ENCODE data around the gene ATP4A. TPM values are rescaled to one million over a fixed set of nuclear protein-coding genes. Genes with fewer than 3 reads are reported as not detected.

ATP4A gene
- total RNA-seq, 1 experiment from 2014 or later: not detected

DNA sequence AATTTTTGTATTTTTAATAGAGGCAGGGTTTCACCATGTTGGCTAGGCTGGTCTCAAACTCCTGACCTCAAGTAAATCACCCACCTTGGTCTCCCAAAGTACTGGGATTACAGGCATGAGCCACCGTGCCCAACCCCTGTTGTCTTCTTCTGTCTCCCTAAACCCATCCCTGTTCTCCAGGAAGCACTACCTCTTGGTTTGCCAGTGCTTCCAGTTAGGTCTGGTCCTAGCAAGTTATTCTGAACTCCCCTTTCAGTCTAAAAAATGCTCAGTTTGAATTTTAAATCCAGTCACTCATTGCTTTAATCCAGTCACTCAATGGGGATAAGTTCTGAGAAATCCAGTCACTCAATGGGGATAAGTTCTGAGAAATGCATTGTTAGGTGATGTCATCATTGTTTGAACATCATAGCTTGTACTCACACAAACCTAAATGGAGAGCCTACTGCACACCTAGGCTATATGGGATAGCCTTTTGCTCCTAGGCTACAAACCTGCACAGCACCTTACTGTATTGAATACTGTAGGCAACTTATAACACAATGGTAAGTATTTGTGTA, 8.0 kb upstream of the ATP4A start:
- in situ Hi-C loops (cut with HindIII; ENCODE audit: low sequenced_read_pairs): no loop called here
- DNase-seq (ENCODE audit: low spot score): no peak

DNA sequence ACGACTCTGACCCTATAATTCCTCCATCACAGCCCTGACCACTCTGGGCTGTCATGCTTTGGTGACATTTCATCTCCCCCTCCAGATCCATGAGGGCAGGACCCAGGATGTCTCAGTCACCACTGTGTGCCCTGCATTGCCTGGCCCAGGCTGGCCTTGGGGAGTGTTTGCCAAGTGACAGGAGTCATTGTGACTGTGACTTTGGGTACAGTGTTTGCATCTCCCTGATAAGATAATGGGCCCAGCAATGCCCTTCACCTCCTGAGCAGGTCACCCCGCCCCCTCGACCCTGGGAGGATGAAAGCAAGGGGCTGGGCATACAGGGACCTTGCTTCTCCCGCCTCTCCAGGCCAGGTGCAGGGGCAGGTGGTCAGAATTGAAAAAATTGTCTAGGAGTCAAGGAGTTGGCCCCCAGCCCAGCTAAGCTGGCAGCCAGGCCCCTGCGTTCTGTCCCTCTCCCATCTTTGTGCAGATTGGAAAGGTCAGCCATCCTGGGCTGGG, 5.9 kb upstream of the ATP4A start:
- in situ Hi-C loops (cut with HindIII; ENCODE audit: low sequenced_read_pairs): no loop called here
- peak; percentile 79 for DNase-seq (ENCODE audit: low spot score)

DNA sequence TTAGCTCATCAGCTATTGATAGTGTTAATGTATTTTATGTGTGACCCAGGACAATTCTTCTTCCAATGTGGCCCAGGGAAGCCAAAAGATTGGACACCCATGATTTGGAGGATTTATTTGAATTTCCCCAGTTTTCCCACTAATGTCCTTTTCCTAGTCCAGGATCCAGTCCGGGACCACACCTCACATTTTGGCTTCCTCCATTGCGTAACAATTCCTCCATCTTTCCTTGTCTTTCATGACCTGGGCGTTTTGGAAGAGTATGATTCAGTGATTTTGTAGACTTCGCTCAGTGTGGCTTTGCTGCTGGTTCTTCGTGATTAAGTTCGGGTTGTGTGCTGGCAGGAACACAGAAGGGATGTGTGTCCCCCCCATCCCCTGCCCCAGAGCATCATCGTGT, 3.3 kb upstream of the ATP4A start:
- no peak for DNase-seq (ENCODE audit: low spot score)
- in situ Hi-C loops (cut with HindIII; ENCODE audit: low sequenced_read_pairs): no loop called here

DNA sequence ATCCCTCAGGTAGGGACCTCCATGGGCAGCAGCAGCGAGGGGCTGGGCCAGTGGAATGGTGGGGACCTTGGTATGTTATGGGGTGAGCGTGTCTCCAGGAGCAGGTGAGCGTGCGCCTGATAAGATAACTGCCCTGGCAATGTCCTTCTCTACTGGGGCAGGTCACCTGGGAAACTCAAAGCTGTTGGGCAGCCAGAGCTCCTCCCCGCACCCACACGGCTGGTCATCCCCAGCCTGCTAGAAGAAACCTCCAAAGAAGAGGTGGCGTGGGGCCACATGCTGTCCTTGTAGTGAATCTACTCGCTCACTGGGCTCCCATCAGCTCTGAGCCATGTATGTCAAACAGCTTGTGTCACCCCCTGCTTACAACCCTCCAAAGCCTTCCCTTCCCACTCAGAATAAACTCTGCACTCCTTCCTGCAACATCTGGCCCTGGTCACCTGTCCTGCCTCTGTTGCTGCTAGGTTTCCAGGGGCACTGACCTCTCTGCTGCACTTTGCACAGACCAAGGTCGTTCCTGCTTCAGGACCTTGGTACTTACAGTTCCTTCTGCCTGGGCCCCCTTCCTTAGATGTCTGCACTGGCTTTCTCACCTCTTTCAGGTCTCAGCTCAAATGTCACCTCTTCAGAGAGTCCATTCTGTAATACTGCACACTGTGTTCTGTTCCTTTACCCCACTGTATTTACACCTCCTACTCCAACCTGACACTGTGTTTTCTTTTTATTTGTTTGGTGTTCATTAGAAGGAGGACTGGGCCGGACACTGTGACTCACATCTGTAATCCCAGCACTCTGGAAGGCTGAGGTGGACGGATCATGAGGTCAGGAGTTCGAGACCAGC, 1.8 kb upstream of the ATP4A start:
- no peak for DNase-seq (ENCODE audit: low spot score)
- in situ Hi-C loops (cut with HindIII; ENCODE audit: low sequenced_read_pairs): no loop called here

DNA sequence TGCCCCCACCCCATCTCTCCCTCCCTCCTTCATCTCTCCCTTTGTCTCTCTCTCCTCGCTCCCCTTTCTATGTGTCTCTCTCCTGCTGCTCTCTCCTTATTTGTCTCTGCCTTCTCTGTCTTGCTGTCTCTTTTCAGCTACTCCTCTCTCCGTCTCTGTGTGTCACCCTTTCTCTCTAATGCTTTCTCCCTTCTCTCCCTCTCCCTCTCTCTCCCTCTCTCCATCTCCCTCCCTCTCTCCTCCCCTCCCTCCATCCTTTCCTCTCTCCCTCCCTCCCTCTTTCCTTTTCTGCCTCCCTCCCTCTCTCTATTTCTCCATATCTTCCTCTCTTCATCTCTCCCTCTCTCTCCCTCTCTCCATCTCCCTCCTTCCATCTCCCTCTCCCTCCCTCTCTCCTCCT, 682 bp downstream of the ATP4A start:
- DNase-seq (ENCODE audit: low spot score): no peak
- in situ Hi-C loops (cut with HindIII; ENCODE audit: low sequenced_read_pairs): no loop called here

DNA sequence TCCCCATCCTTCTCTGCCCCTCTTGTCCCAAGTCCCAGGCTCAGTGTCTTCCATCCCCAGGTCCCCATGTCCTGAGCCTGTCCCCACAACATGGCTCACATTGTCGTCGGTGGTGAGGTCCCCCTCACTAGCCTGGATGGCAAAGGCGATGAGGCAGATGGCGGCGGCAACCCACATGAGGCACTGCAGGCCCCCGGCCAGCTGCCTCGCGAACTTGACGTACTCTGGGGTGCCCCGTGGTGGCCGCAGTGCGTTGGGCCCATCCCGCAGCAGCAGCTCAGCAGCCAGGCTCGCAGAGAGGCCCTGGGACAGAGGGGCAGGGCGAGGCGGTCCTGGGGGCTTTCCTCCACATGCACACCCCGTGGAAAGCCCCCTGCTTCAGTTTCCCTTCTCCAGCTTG, 1.1 kb downstream of the ATP4A start:
- DNase-seq (ENCODE audit: low spot score): no peak
- in situ Hi-C loops (cut with HindIII; ENCODE audit: low sequenced_read_pairs): no loop called here

DNA sequence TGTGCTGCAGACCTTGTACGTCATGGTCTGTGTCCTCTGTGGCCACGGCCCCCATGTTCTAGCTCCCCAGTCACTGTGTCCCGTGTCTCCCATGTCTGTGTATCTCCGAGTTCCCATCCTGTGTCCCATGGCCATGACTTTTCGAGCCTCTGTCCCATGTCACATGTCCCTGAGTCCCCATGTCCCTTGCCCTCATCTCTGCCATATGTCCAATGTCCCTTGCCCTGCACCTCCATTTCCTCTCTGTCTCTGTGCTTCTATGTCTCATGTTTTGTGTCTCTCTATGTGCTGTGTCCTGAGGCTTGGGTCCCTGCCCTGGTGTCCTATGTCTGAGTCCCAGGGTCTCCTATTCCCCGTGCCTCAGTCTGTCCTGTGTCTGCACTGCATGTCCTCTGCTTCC, 2.0 kb downstream of the ATP4A start:
- DNase-seq (ENCODE audit: low spot score): no peak

DNA sequence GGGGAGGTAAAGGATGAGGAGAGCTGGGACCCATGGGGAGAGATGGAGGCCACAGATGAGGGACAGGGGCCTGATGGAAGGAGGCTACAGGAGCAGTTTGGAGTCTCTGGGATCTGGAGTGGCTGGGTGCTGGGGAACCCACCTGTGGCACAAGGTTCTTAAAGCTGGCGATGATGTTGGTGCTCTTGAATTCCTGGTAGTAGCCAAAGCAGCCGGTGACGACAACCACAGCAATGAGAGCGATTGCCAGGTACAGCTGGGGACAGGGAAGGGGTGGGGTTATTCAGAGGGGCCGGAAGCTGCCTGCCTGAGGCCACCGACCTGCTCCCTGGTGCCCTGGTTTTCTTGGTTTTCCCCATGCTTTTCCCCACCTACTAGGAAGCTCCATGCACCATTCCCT, 2.8 kb downstream of the ATP4A start:
- no peak for DNase-seq (ENCODE audit: low spot score)
- in situ Hi-C loops (cut with HindIII; ENCODE audit: low sequenced_read_pairs): no loop called here

More for the DNA sequence above, 2.0 kb downstream of the ATP4A start:
- in situ Hi-C loops (cut with HindIII; ENCODE audit: low sequenced_read_pairs): no loop called here

DNA sequence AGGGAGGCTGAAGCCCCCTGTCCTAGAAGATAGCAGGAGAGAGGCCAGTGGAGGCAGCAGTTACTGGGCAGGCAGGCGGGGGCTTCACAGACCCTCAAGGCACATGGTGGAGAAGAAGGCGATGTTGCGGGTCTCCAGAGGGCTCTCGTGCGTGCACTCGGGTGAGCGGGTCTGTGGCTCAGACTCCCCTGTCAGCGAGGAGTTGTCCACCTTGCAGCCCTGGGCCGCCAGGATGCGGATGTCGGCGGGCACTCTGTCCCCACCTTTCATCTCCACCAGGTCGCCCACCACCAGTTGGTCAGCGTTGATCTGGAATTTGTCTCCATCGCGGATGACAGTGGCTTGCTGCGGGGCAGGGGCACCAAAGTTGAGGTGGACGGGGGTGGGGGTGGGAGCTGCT, 3.2 kb downstream of the ATP4A start:
- DNase-seq (ENCODE audit: low spot score): no peak
- in situ Hi-C loops (cut with HindIII; ENCODE audit: low sequenced_read_pairs): no loop called here

DNA sequence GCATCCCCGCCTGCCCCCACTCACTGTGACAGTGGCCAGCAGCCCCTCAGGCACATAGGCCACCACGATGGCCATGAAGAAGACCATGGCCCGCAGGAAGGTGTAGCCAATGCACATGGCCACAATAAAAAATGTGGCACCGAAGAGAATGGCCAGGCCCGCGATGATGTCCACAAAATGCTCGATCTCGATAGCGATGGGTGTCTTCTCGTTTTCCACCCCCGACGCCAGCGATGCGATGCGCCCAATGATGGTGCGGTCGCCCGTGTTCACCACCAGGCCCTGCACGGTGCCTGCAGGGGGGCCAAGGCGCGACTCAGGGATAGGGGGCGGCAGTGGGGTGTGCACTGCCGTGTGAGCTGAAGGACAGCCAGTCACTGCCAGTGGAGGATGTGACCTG, 3.7 kb downstream of the ATP4A start:
- in situ Hi-C loops (cut with HindIII; ENCODE audit: low sequenced_read_pairs): loop anchor here (5.0 kb wide), 1 partner anchor 48 kb away; no protein-coding TSS in a partner anchor
- no peak for DNase-seq (ENCODE audit: low spot score)

DNA sequence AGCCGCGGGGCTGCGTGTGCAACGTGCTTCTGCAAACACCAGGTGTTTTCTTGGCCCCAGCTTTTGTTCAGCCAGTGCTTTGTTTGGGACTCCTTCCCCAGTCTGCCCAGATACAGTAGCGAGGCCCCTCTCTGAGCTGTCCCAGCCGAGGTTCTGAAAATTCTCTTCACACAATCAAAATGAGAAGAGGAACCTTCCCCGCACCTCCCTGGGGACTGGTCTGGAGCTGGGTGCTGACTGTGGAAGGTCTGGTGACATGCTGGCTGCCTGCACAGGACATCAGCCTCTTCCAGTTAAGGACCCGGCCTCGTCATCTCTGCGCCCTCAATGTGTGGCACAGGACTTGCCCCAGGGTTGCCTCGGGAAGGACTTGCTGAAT, 4.2 kb downstream of the ATP4A start:
- DNase-seq (ENCODE audit: low spot score): no peak
- in situ Hi-C loops (cut with HindIII; ENCODE audit: low sequenced_read_pairs): loop anchor here (5.0 kb wide), 1 partner anchor 48 kb away; no protein-coding TSS in a partner anchor

DNA sequence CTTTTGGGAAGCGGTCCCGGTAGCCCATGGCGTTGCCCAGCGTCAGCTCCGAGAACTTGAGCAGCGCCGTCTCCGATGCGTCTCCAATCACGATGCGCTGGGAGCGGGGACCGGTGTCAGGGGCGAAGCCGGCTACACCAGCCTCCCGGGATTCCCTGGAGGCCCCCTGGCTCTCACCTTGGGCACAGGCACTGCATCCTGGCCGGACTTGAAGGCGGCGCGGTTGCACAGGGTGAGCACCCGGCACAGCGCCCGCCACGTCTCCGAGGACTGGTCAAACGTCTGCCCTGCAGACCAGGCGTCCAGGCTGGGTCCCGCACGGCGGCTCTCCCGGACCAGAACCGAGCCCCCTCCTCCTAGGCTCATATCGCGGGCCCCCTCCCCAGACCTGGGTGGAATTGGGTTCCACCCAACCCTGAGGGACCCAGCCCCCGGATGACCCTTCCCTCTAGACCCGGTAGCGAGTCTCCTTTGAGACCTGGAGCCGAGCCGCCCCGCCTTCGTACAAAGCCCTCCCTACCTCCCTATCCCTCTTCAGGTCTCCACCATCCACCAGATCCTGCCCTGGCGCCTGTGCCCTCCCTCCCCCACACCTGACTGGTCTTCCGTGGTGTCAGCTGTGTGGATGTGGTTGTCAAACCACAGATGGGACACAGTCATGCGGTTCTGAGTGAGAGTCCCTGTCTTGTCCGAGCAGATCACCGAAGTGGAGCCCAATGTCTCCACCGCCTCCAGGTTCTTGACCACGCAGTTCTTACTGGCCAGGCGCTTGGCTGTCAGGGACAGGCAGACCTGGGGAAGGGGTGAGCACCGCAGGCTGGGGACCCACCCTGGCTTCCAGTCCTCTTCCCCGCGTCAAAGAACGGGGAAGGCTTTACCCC, 4.8 kb downstream of the ATP4A start:
- DNase-seq (ENCODE audit: low spot score): no peak
- in situ Hi-C loops (cut with HindIII; ENCODE audit: low sequenced_read_pairs): loop anchor here (5.0 kb wide), 1 partner anchor 49 kb away; no protein-coding TSS in a partner anchor

DNA sequence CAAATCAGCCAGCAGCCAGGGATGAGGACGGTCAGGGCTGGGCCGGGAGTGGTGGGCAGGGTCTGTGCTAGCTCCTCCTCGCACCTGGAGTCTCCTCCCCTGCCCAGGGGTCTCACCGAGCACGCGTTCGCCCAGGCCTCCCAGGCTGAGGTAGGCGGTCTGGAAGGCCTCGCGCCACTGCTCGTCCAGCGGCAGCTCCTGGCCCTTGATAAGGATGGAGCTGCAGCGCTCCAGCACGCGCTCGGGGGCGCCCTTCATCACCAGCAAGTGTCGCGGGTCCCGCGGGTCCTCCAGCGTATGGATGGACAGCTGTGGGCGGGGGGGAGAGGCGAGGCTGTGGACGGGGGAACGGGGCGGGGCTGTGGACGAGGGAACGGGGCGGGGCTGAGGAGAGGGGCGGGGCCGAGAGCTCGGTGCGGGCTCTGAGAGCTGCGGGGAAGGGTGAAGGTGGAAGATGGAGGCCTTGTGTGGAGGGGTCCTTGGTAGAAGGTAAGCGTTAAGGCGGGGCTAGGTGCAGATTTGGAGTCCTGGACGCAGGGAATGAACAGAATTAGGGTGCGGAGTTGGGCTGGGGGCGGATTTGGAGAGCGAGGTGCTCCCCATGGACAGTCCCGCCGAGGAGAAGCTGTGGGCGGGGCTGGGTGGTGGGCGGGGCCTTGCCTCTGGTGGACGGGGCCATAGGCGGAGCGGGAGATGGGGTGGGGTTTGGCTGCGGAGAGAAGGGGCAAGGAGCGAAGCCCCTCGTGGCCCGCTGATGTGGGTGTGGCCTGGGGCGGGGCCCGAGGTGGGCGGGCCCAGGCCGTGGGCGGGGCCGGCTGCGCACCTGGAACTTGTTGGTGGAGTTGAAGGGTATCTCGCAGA, 5.7 kb downstream of the ATP4A start:
- in situ Hi-C loops (cut with HindIII; ENCODE audit: low sequenced_read_pairs): loop anchor here (5.0 kb wide), 1 partner anchor 50 kb away; no protein-coding TSS in a partner anchor
- DNase-seq (ENCODE audit: low spot score): peak; percentile 78

DNA sequence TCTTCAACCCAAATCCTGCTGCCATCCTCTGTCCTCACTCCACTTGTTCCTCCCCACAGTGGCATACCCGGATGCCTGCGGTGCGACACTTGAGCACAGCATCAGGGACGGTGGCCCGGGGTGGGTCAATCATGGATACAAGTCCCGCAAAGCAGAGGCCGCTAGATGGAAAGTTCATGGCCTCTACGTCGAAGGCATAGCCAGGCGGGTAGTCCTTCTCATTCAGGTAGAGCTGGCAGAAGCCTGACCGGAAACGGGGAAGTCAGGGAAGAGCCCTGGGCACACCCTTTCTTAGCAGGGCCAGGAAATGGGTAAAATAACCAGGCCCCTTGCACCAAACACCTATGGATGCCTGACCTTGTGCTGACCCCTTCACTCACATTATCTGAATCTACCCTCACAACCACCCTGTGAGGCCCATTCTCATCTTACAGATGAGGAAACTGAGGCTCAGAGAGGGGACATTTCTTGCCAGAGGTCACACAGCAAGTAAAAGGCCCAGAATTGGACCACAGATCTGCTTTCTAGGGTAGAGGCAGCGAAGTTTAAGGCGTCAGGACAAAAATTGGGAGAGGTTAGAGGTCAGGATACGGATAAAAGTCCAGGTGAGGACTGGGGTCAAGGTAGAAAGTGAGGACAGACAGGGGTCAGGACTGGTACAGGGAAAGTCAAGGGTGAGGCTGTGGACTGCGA, 6.5 kb downstream of the ATP4A start:
- DNase-seq (ENCODE audit: low spot score): no peak
- in situ Hi-C loops (cut with HindIII; ENCODE audit: low sequenced_read_pairs): loop anchor here (5.0 kb wide), 1 partner anchor 50 kb away; no protein-coding TSS in a partner anchor

DNA sequence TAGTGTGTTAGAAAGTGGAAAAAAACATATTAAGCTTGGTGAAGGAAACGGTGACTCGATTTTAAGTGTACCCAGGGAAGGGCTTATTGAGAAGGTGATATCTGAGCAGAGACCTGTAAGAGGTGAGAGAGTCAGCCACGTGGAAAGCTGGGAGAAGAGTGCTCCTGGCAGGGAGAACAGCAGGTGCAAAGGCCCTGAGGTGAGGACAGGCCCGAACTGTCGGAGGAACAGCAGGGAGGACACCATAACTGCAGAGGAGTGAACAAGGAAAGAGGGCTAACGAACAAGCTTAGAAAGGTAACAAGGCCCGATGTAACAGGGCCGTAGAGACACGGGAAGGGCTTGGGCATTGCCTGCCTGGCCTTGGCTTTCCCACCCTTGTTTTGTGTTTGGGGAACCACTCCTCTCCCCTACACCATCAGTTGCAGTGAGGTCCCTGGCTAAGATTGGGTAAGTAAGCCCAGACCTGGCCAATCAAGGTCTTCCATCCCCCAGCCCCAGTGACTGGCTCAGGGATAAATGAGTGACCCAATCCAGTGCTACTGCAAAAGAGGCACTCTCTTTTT, 7.3 kb downstream of the ATP4A start:
- in situ Hi-C loops (cut with HindIII; ENCODE audit: low sequenced_read_pairs): loop anchor here (5.0 kb wide), 1 partner anchor 51 kb away; no protein-coding TSS in a partner anchor
- no peak for DNase-seq (ENCODE audit: low spot score)

DNA sequence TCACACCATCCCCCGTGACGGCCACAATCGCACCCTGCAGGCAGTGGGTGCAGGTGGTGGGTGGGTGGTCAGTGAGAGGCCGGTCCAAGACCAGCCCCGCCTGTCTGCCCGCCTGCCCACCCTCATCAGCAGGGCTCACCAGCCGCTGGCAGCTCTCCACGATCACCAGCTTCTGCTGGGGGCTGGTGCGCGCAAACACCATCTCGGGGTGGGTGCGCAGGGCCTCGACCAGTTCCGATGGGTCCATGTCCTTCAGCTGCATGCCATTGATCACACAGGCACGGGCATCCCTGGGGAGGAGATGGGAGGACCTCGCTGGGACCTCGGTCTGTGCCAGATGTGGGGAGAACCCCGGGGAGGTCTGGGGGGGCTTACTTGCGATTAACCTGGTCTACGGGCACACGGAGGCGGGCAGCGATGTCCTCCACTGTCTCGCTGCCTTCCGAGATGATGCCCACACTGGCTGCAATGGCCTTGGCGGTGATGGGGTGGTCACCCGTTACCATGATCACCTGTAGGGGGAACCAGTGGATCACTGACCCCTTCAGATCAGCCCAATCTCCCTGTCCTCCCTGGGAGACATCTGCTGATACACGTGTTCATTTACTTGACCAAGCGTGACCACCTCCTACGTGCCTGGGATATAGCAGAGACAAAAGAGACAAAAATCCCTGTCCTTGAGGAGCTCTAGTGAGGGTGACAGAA, 8.0 kb downstream of the ATP4A start:
- peak; percentile 23 for DNase-seq (ENCODE audit: low spot score)
- in situ Hi-C loops (cut with HindIII; ENCODE audit: low sequenced_read_pairs): loop anchor here (5.0 kb wide), 1 partner anchor 52 kb away; no protein-coding TSS in a partner anchor

DNA sequence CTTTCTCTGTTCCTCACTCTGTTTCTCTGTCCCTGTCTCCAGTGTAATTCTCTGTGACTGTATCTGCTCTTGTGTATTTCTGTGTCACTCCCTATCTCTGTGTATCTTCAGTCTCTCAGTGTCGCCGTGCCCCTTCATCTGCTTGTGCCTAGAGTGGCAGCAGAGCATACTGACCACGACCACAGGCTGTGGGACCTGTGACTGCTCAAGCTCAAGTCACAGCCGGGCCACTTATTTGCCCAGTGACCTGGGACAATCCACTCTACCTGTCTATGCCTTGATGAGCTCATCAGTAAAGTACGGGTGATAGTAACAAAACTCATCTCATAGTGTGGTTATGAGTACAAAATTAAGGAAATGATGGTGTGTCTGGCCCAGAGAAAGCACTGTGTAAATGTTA, 9.4 kb downstream of the ATP4A start:
- DNase-seq (ENCODE audit: low spot score): no peak

More for the DNA sequence above, 9.4 kb downstream of the ATP4A start:
- in situ Hi-C loops (cut with HindIII; ENCODE audit: low sequenced_read_pairs): no loop called here

Data from G401 (cell line).